HG02642 (cell line): ENCODE data around the gene POLH.
"Not testable (repeated sequence)": the region's sequence is repeated elsewhere in the genome, so short reads cannot be mapped to it uniquely, and the experiment has no call there.

Experiments used
- ATAC-seq: cut with Tn5 transposase; IDR thresholded peaks from one replicate; pipeline ENCODE4 v1.9.1; 2021; ENCODE audit warnings: mild to moderate bottlenecking; ENCODE audit not compliant: unreplicated experiment, poor library complexity

The POLH gene

DNA sequence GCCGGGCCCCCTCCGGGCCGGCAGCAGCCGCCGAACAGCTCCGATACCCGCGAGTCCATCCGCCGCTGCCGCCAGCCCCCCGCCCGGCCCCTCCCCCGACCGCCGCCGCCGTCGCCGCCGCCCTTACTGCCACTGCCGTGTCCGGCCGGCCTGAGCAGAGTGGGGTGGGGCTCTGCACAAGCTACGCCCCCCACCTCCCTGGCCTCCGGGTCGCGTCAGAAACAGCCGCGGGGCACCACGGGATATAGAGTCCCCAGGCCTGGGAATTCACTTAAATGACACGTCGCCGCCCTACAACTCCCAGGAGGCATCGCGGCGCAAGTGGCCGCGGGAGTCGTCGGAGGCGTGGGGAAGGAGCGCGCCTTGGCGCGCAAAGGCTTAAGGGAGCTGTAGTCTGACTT is 53.1 kb downstream of the POLH start, which contains the start of gene GTPBP2:
Gene GTPBP2 (minus strand): TSS at position 161 of the 401 bp plus-strand sequence. CDS start 102 bp downstream, at position 59.
- peak; percentile 87 for ATAC-seq

DNA sequence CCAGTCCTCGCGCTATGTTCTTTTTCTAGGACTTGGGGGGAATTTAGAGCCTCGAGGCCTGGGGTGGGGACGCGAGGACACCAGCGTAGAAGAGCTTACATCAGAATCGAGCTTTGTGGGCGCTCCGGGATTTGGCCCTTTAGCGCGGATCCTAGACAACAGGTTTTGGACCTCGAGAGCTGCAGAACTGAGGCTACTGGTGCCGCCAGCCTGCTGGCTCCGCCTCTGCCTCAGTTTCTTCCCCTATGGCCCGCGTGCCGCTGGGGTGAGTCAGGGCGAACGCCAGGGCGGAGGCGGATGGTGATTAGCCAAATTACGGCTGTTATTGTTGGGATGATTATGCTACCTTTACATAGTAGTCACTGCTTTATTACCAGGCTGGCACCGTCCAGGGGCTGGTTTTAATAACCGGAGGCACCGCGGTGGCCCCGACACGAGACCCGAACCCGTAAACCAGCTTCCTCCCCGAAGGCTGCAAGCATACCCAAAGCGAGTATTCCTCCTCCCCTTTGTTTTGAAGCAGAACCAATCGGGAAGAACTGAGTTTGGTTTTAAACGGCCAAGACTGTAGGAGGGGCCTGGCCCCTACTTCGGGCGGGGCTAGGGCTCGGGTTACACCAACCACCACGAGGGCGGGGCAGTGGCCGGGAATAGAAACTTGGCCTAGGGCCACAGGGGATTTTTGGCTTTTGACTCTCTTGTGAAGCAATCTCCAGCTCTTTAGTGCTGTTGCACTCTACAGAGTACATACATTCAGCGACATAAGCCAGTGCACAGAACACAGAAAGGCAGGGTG is 53.7 kb downstream of the POLH start:
- peak; percentile 62 for ATAC-seq

DNA sequence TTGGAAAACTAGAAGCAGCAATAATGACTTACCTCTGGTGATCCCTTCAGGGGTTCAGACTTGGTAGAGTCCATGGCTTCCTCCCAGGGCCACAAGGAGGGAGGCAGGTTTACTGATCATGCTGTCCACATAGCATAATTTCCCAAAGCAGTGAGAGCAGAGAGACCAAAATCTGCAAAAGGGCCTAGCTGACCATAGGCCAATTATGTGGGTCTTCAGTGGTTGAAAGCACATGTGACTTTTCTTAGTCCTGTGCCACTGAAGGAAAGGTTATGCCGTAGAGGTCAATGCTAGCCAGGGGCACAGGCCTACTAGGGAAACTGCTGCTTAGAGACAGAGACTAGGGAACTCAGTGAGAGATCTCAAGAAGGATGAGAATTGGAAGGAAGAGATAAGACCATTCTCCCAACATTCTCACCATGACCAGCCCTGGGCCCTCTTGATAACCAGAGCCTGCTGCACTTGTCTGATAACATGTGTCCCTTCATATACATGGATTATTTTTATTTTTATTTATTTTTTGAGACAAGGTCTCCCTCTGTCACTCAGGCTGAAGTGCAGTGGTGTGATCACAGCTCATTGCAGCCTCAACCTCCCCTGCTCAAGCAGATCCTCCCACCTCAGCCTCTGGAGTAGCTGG is 55.1 kb downstream of the POLH start:
- ATAC-seq = no peak

DNA sequence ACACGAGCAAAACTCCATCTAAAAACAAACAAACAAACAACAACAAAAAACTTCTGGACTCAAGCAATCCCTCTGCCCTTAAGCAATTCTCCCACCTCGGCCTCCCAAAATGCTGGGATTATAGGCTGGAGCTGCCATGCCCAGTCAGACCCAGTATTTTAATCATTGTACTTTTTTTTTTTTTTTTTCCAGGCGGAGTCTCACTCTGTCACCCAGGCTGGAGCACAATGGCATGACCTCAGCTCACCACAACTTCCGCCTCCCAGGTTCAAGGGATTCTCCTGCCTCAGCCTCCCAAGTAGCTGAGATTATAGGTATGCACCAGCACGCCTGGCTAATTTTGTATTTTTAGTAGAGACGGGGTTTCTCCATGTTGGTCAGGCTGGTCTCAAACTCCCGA is 57.0 kb downstream of the POLH start:
- not testable (repeated sequence) for ATAC-seq

DNA sequence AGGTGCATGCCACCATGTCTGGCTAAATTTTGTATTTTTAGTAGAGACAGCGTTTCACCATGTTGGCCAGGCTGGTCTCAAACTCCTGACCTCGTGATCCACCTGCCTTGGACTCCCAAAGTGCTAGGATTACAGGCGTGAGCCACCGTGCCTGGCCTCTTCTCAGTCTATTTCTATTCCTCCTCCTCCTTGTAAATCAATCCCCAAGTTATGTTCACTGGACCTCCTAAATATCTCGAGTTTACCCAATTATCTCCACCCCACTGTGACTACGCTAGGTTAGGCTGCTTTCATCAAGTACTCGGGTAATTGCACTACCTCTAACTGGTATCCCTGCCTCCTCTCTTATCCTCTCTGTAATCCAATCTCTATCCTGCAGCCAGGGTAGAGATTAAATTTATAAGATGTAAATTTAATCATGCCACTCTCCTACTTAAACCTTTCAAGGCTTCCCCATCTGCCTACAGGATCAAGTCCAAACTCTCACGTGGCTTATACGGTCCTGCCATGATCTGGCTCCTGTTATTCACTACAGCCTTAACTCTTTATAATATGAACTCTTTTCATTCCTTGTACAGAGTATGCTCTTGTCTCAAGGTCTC is 58.8 kb downstream of the POLH start:
- ATAC-seq = no peak

DNA sequence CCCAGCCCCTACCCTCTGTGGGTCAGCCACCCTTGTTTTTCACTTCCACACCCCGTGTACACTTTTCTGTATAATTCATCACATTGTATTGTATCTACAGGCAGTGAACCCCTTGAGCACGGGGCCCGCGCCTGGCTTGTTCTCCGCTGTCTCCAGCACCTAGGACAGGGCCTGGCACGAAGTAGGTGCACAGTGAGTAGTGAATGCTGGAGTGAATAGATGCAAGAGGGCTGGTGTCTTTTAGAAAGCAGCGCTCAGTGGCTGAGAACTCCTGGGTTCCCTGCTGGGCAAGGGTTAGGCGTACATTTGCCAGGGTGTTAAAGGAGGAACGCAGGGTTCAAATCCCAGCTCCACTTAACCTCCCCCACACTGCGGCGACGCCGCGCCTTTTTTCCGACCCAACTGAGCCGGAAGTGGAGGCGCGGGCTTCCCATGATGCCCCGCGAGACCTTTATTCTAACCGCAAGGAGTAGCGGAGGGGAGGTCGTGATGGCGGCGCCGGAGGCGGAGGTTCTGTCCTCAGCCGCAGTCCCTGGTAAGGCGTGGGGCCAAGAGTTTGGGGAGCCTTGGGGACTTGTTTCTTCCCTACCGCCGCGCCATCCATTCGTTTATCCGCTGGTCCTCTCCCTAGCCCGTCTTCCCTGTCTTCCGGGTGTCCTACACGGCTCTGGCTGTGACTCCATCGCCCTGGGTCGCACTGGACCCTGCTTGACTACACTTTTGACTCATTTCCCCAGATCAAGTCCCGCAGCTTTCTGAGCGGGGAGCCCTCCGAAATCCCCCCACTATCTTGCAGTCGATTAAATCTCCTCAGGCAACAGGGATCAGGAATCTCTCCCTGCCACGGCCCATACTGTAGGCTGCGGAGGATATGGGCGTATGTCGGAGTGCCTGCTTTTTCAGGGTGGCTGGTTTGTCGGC is 59.7 kb downstream of the POLH start, which contains the start of gene MAD2L1BP:
Gene MAD2L1BP (plus strand): TSS at position 454 of the 921 bp plus-strand sequence. CDS start 36 bp downstream, at position 490.
- ATAC-seq = peak; percentile 85

DNA sequence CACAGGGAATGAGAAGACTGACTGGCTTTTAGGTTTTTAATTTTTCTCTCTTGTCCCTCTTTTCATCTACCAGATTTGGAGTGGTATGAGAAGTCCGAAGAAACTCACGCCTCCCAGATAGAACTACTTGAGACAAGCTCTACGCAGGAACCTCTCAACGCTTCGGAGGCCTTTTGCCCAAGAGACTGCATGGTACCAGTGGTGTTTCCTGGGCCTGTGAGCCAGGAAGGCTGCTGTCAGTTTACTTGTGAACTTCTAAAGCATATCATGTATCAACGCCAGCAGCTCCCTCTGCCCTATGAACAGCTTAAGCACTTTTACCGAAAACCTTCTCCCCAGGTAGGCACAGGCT is 60.3 kb downstream of the POLH start:
- ATAC-seq = no peak

DNA sequence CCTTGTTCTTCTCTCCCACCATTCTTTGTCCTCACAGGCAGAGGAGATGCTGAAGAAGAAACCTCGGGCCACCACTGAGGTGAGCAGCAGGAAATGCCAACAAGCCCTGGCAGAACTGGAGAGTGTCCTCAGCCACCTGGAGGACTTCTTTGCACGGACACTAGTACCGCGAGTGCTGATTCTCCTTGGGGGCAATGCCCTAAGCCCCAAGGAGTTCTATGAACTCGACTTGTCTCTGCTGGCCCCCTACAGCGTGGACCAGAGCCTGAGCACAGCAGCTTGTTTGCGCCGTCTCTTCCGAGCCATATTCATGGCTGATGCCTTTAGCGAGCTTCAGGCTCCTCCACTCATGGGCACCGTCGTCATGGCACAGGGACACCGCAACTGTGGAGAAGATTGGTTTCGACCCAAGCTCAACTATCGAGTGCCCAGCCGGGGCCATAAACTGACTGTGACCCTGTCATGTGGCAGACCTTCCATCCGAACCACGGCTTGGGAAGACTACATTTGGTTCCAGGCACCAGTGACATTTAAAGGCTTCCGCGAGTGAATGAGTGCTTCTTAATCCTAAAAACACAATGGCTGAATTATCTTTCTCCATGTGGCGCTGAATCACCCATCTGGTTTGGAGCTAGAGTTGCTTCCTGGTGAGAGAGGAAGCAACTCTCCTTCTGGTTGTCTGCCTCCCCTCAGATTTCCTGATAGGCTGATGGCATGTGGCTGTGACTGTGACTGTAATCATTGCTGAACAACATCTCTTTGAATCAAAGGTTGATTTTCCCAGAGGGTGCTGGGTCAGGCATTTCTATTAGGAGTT is 64.2 kb downstream of the POLH start:
- no peak for ATAC-seq

DNA sequence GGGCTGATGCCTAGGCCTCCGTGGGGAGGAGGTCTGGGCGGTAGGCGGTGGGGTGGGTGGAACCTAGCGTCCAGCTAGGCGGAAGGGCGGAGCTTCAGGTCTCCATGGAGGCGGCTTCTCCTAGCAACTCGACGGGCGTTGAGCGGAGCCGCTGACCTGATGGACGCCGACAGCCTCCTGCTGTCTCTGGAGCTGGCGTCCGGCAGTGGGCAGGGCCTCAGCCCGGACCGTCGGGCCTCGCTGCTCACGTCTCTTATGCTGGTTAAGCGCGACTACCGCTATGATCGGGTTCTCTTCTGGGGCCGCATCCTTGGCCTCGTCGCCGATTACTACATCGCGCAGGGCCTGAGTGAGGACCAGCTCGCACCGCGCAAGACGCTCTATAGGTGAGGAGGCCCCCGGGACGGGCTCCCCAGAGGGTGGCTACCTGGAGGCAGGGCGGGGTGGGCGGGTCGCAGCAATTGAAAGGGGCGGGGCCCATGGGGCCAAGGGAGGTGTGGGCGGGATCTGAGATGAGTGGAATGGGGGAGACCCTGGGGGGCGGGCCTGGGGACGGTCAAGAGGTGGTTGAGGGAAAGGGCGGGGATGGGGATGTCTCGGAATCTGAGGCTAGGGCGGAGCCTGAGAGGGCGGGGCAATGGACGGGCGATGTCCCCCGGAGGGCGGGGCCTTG is 69.1 kb downstream of the POLH start, which contains the start of gene RSPH9:
Gene RSPH9 (plus strand): TSS at position 97 of the 673 bp plus-strand sequence. CDS start 63 bp downstream, at position 160.
- peak; percentile 72 for ATAC-seq

DNA sequence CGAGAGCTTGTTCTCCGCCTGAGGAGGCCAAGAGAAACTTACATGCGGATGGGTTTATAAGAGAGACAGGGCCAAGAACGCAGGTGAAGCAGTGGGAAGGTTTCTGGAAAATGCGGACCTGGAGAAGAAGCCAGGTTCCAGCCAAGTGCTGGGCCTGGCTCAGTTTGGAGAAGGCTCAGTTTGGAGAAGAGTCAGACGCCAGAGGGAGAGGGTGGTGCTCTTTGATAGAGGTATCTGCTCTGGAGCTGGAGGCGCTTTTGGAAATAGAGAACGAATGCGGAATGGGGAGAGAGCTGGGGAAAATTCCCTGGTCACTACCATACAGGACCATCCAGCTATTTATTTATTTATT is 69.6 kb downstream of the POLH start:
- ATAC-seq = no peak

DNA sequence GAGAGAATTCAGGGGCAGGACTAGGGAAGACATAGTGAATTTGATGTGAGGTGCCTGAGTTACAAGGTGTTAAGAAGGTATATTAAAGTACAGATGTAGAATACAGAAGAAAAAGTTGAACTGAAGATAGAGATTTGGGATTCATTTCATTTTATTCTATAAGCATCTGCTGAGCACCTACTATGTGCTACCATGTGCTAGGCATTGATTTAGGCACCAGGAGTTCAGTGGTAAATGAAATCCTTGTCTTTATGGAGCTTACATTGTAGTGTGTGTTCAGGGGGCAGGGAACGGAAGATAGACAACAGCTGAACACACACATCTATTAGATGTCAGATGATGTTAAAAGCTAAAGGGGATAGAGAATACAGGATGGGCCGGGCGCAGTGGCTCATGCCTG is 71.6 kb downstream of the POLH start:
- ATAC-seq = no peak

DNA sequence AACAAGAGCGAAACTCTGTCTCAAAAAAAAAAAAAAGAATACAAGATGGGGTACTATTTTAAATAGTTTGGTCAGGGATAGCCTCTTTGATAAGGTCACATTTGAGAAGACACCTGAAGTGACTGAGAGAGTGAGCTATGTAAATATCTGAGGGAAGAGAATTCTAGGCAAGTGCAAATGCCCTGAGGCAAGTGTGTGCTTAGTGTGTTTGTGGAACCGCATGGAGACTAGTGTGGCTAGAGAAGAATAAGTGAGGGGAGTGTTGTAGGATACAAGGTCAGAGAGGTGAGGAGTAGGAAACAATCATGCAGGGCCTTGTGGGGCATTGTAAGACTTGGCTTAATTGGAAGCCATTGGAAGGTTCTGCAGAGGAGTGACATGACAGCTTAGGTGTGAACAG is 72.3 kb downstream of the POLH start:
- ATAC-seq = no peak

DNA sequence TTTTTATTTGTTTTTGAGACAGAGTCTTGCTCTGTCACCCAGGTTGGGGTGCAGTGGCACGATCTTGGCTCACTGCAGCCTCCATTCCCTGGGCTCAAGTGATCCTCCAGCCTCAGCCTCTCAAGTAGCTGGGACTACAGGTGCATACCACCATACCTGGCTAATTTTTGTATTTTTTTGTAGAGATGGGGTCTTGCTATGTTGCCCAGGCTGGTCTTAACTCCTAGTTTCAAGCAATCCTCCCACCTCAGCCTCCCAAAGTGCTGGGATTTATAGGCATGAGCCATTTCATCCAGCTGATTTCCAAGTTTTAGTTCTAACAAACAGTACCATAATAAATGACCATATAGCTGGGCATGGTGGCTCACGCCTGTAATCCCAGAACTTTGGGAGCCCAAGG is 76.8 kb downstream of the POLH start:
- not testable (repeated sequence) for ATAC-seq

DNA sequence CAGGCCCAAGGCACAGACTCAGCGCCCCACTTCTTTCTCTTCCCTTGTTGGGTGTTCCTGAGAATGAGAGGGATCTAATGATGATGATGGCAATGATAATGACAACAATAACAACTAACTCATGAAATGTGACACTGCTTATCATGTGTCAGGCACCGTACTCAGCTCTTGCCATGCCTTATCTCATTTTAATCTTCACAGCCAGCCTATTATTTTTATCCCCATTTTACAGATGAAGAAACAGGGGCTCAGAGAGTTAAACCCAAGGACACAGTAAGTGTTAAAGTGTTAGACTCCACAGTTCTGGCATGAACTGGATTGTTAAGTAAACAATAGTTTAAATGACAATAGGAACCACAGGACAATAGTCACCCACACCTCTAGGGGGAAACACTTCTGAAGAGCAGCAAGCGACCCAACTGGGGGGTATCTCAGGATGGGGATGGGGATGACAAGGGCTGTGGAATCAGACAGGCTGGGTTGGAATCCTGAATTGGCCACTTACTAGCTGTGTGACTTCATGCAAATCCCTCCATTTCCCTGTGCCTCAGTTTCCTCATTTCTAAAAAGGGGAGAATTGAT is 81.3 kb downstream of the POLH start:
- no peak for ATAC-seq

DNA sequence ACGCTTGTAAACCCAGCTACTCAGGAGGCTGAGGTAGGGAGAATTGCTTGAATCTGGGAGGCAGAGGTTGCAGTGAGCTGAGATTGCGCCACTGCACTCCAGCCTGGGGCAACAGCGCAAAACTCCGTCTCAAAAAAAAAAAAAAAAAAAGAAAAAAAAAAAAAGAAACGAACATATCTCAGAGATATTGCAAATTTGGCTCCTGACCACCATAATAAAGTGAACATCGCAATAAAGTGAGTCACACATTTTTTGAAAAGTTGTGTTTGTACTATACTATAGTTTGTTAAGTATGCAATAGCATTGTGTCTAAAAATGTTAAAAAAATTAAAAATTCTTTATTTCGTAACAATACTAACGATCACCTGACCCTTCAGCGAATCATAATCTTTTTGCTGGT is 82.2 kb downstream of the POLH start:
- no peak for ATAC-seq

DNA sequence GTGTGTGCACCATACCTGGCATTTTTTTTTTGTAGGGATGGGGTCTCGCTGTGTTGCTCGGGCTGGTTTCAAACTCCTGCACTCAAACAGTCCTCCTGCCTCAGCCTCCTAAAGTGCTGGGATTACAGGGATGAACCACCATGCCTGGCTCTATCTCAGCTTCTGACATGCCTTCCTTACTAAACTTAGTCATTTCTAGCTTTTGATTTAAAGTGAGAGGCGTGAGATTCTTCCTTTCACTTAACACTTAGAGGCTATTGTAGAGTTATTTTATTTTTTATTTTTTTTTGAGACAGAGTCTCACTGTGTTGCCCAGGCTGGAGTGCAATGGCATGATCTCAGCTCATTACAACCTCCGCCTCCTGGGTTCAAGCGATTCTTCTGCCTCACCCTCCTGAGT is 87.0 kb downstream of the POLH start:
- not testable (repeated sequence) for ATAC-seq
